Measurements from ENCODE around the gene ATP6V1E1. TPM values are rescaled to one million over a fixed set of nuclear protein-coding genes. Genes with fewer than 3 reads are reported as not detected.

The ATP6V1E1 gene
- polyA plus RNA-seq, 1 of the 3 experiments (the other 2 are of a cell fraction): 140 TPM

GRCh38 chr22:17612057-17612456, 16.5 kb downstream of the ATP6V1E1 start (continued):
- TF ChIP-seq SIN3A (IDR thresholded peaks at IDR 0.05; ENCODE audit: borderline replicate concordance, low read depth, low read length): no peak

GRCh38 chr22:17607891-17608521, 20.5 kb downstream of the ATP6V1E1 start:
- no peaks in the 10 kb centered on the region for H3F3A ChIP-seq (replicated peaks; ENCODE audit: insufficient read depth)
- 91% methylated on average over 4 of the region's 4 CpGs for WGBS (ENCODE audit: low lambda C conversion rate)
- no peak overlapping the region for H2AFZ ChIP-seq (ENCODE audit: low read depth)
- no peak overlapping the region for H3K4me2 ChIP-seq
- ChIA-PET CTCF (no interaction called here), POLR2A (no interaction called here)
- TF ChIP-seq CHD2 (IDR thresholded peaks at IDR 0.05; ENCODE audit: low read length, partially characterized antibody) (no peak), JUND (IDR thresholded peaks at IDR 0.05) (no peak), ELF1 (IDR thresholded peaks at IDR 0.05) (no peak), YY1 (IDR thresholded peaks at IDR 0.05; ENCODE audit: low read depth) (no peak), FOSL2 (IDR thresholded peaks at IDR 0.05; ENCODE audit: borderline replicate concordance, low read depth) (no peak), CTCF (IDR thresholded peaks at IDR 0.05) (no peak), TAF1 (IDR thresholded peaks at IDR 0.05; ENCODE audit: borderline replicate concordance, low read depth, low read length) (no peak), SIN3A (IDR thresholded peaks at IDR 0.05; ENCODE audit: borderline replicate concordance, low read depth, low read length) (no peak), RCOR1 (IDR thresholded peaks at IDR 0.05; ENCODE audit: low read length) (no peak), ZBTB33 (IDR thresholded peaks at IDR 0.05; ENCODE audit: borderline replicate concordance, low read depth) (no peak), TEAD4 (IDR thresholded peaks at IDR 0.05; ENCODE audit: borderline replicate concordance, insufficient read depth) (no peak), USF1 (IDR thresholded peaks at IDR 0.05; ENCODE audit: borderline replicate concordance, low read depth) (no peak), EP300 (IDR thresholded peaks at IDR 0.05; ENCODE audit: borderline replicate concordance in 1 of 2, low read depth in 1 of 2, low read length in 1 of 2) (no peak), EZH2phosphoT487 (IDR thresholded peaks at IDR 0.05; ENCODE audit: borderline replicate concordance, low read depth) (no peak), PBX3 (IDR thresholded peaks at IDR 0.05) (no peak)
- no peak overlapping the region for H3K9ac ChIP-seq
- H4K20me1 ChIP-seq (ENCODE audit: insufficient read depth): peaks cover 4% of the 10 kb centered on the region; the same call in 1 of the 2 replicates
- no peak for DNase-seq
- peaks cover 66% of the 10 kb centered on the region for H3K79me2 ChIP-seq (ENCODE audit: insufficient read depth)
- no peak overlapping the region for H3K27ac ChIP-seq (ENCODE audit: low read depth in 2 of 2, low read length in 1 of 2)
- H3K4me1 ChIP-seq (ENCODE audit: control insufficient read depth in 1 of 2, insufficient read depth in 2 of 2, low read depth in 1 of 2, low read length in 1 of 2): peaks cover 0 to 5% of the 10 kb centered on the region in 2 experiments; a peak in 1 of 4 replicates
- H3K9me2 ChIP-seq: no peaks in the 10 kb centered on the region
- H3K36me3 ChIP-seq (replicated peaks in 1 of 2; ENCODE audit: control insufficient read depth in 1 of 2, insufficient read depth in 2 of 2, low read length in 1 of 2): peaks cover 52 to 58% of the 10 kb centered on the region in 2 experiments
- H3K4me3 ChIP-seq (ENCODE audit: low read depth in 2 of 2, low read length in 1 of 2): no peak overlapping the region
- H3K27me3 ChIP-seq (ENCODE audit: insufficient read depth): no peaks in the 10 kb centered on the region
- H3K9me3 ChIP-seq: no peaks in the 10 kb centered on the region

Data from SK-N-SH (cell line).